ENCODE measurements around the gene UBAP1. TPM values are rescaled to one million over a fixed set of nuclear protein-coding genes. Genes with fewer than 3 reads are reported as not detected.

UBAP1 gene
- polyA plus RNA-seq, 1 of the 3 experiments (the other 2 are of a cell fraction) = 26.3 TPM

GRCh38 chr9:34205102-34205501, 26.3 kb downstream of the UBAP1 start (continued):
- TF ChIP-seq CHD2 (IDR thresholded peaks at IDR 0.05; ENCODE audit: low read length, partially characterized antibody) (no peak), RAD21 (IDR thresholded peaks at IDR 0.05; ENCODE audit: low read length) (no peak), POLR2AphosphoS5 (IDR thresholded peaks at IDR 0.05; ENCODE audit: low read depth, low read length) (no peak), JUND (IDR thresholded peaks at IDR 0.05) (no peak), RXRA (IDR thresholded peaks at IDR 0.05; ENCODE audit: borderline replicate concordance, low read depth) (no peak)
- TF ChIP-seq, protein P1, sequence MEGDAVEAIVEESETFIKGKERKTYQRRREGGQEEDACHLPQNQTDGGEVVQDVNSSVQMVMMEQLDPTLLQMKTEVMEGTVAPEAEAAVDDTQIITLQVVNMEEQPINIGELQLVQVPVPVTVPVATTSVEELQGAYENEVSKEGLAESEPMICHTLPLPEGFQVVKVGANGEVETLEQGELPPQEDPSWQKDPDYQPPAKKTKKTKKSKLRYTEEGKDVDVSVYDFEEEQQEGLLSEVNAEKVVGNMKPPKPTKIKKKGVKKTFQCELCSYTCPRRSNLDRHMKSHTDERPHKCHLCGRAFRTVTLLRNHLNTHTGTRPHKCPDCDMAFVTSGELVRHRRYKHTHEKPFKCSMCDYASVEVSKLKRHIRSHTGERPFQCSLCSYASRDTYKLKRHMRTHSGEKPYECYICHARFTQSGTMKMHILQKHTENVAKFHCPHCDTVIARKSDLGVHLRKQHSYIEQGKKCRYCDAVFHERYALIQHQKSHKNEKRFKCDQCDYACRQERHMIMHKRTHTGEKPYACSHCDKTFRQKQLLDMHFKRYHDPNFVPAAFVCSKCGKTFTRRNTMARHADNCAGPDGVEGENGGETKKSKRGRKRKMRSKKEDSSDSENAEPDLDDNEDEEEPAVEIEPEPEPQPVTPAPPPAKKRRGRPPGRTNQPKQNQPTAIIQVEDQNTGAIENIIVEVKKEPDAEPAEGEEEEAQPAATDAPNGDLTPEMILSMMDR (IDR thresholded peaks at IDR 0.05) = no peak

DNA sequence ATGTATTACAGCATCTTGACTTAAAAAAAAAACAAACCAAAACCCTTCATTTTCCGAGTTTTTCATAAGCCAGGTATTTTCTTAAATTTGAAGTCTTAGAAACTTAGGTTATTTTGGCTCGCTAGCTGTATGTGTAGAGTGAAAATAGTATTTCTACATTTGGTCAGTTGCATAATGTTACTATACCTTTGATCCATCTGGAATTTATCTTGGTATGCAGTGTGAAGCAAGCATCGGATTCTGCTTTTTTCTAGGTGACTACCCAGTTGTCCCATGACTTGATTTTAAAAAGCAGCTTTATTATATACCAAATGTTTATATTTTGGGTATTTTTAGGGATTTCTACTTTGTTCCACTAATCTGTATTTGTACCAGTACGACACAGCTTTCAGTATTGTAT, 27.7 kb downstream of the UBAP1 start:
- Histone ChIP-seq H3K36me3 (replicated peaks in 1 of 2; ENCODE audit: control insufficient read depth in 1 of 2, insufficient read depth in 2 of 2, low read length in 1 of 2) (peaks cover 0 to 11% of the 10 kb centered on the region in 2 experiments), H3K4me3 (ENCODE audit: low read depth in 2 of 2, low read length in 1 of 2) (no peak overlapping the region), H2AFZ (ENCODE audit: low read depth) (no peak overlapping the region), H3K79me2 (ENCODE audit: insufficient read depth) (peaks cover 88% of the 10 kb centered on the region), H3K4me2 (no peak overlapping the region), H3K9me3 (no peaks in the 10 kb centered on the region), H3K27ac (ENCODE audit: low read depth in 2 of 2, low read length in 1 of 2) (no peak overlapping the region), H3K4me1 (ENCODE audit: control insufficient read depth in 1 of 2, insufficient read depth in 2 of 2, low read depth in 1 of 2, low read length in 1 of 2) (no peaks in the 10 kb centered on the region), H3K27me3 (ENCODE audit: insufficient read depth) (no peaks in the 10 kb centered on the region), H3F3A (replicated peaks; ENCODE audit: insufficient read depth) (no peaks in the 10 kb centered on the region), H4K20me1 (ENCODE audit: insufficient read depth) (peaks cover 25% of the 10 kb centered on the region), H3K9me2 (no peaks in the 10 kb centered on the region), H3K9ac (no peak overlapping the region)
- no peak for TF ChIP-seq TEAD4 (IDR thresholded peaks at IDR 0.05; ENCODE audit: borderline replicate concordance, insufficient read depth)
- TF ChIP-seq, protein P2, sequence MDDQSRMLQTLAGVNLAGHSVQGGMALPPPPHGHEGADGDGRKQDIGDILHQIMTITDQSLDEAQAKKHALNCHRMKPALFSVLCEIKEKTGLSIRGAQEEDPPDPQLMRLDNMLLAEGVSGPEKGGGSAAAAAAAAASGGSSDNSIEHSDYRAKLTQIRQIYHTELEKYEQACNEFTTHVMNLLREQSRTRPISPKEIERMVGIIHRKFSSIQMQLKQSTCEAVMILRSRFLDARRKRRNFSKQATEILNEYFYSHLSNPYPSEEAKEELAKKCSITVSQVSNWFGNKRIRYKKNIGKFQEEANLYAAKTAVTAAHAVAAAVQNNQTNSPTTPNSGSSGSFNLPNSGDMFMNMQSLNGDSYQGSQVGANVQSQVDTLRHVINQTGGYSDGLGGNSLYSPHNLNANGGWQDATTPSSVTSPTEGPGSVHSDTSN (IDR thresholded peaks at IDR 0.05) = no peak
- no peak for TF ChIP-seq ZBTB33 (IDR thresholded peaks at IDR 0.05; ENCODE audit: borderline replicate concordance, low read depth)
- TF ChIP-seq SIN3A (IDR thresholded peaks at IDR 0.05; ENCODE audit: borderline replicate concordance, low read depth, low read length) = no peak
- TF ChIP-seq FOXJ3 (CRISPR knock-in tag; IDR thresholded peaks at IDR 0.05) = no peak
- no peak for TF ChIP-seq TCF12 (IDR thresholded peaks at IDR 0.05)
- WGBS (ENCODE audit: low lambda C conversion rate) = 94% methylated on average over 4 of the region's 4 CpGs
- ChIA-PET CTCF (no interaction called here), POLR2A (no interaction called here)
- DNase-seq = no peak

Data from SK-N-SH (cell line).